Measurements from ENCODE around the gene CYS1. TPM values are rescaled to one million over a fixed set of nuclear protein-coding genes. Genes with fewer than 3 reads are reported as not detected.

CYS1 gene
- polyA plus RNA-seq, 1 donor from 2014 or later: not detected

GRCh38 chr2:10084223-10084865, 4.1 kb upstream of the CYS1 start:
- H3F3A ChIP-seq (ENCODE audit: insufficient read depth, low read length, poor library complexity, severe bottlenecking): no peaks in the 10 kb centered on the region
- H3K9ac ChIP-seq (ENCODE audit: low read length): no peak overlapping the region
- H3K27ac ChIP-seq (ENCODE audit: low read length): no peak overlapping the region
- no peaks in the 10 kb centered on the region for H3K79me2 ChIP-seq (replicated peaks; ENCODE audit: insufficient read depth, low read length)
- H2AFZ ChIP-seq (ENCODE audit: low read depth, low read length): no peak overlapping the region
- H3K36me3 ChIP-seq (ENCODE audit: insufficient read depth, low read length): no peaks in the 10 kb centered on the region
- H3K9me3 ChIP-seq (ENCODE audit: low read length): no peaks in the 10 kb centered on the region
- TF ChIP-seq TAF1 (IDR thresholded peaks at IDR 0.05; ENCODE audit: low read depth) (no peak), REST (IDR thresholded peaks at IDR 0.05; ENCODE audit: borderline replicate concordance) (no peak), SMC3 (conservative IDR thresholded peaks at IDR 0.05; ENCODE audit: poor library complexity) (no peak), RAD21 (conservative IDR thresholded peaks at IDR 0.05) (no peak), EP300 (conservative IDR thresholded peaks at IDR 0.05; ENCODE audit: poor library complexity, severe bottlenecking) (no peak), EZH2 (IDR thresholded peaks at IDR 0.05; ENCODE audit: borderline replicate concordance, insufficient read depth, low read length, poor library complexity, severe bottlenecking) (no peak), MXI1 (conservative IDR thresholded peaks at IDR 0.05; ENCODE audit: poor library complexity, severe bottlenecking) (no peak), CTCF (IDR thresholded peaks at IDR 0.05; ENCODE audit: poor library complexity, severe bottlenecking) (no peak), POLR2AphosphoS5 (IDR thresholded peaks at IDR 0.05) (no peak)
- H4K20me1 ChIP-seq (ENCODE audit: insufficient read depth): no peaks in the 10 kb centered on the region
- no peak overlapping the region for H3K4me2 ChIP-seq (ENCODE audit: low read length)
- no peak overlapping the region for H3K4me3 ChIP-seq (ENCODE audit: low read length)
- H3K9me2 ChIP-seq (ENCODE audit: insufficient read depth, low read length): no peaks in the 10 kb centered on the region
- peaks cover 29% of the 10 kb centered on the region for H3K27me3 ChIP-seq (ENCODE audit: insufficient read depth, low read depth, low read length)

DNA sequence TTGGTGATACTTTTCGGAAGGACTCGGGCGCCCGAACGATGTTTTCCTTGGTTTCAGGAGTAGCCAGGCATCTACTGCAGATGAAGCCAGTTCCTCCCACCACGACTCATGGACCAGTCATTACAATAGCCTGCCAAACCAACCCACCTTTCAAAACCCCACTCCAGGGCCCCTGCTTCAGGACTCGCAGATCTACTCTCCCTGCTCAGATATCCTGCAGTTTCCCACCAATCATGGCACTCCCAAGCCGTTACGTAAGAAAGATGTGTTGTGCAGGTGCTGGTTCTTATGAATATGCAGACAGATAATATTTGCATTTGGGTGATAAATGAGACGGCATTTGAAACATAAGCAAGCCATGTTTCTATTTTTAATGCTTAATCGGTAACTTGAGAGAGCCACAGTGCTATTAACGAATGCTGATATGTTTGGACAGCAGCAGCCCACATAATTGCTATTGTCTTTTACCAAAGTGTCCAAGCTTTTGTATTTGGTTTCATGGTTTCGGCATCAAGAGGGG, 3.5 kb upstream of the CYS1 start:
- Histone ChIP-seq H4K20me1 (ENCODE audit: insufficient read depth) (no peaks in the 10 kb centered on the region), H3K9ac (ENCODE audit: low read length) (no peak overlapping the region), H3K9me3 (ENCODE audit: low read length) (no peaks in the 10 kb centered on the region), H3K79me2 (replicated peaks; ENCODE audit: insufficient read depth, low read length) (no peaks in the 10 kb centered on the region), H2AFZ (ENCODE audit: low read depth, low read length) (no peak overlapping the region), H3K4me2 (ENCODE audit: low read length) (no peak overlapping the region), H3F3A (ENCODE audit: insufficient read depth, low read length, poor library complexity, severe bottlenecking) (no peaks in the 10 kb centered on the region), H3K36me3 (ENCODE audit: insufficient read depth, low read length) (no peaks in the 10 kb centered on the region), H3K4me3 (ENCODE audit: low read length) (no peak overlapping the region), H3K27me3 (ENCODE audit: insufficient read depth, low read depth, low read length) (peaks cover 35% of the 10 kb centered on the region), H3K27ac (ENCODE audit: low read length) (no peak overlapping the region), H3K9me2 (ENCODE audit: insufficient read depth, low read length) (no peaks in the 10 kb centered on the region)
- TF ChIP-seq CTCF (IDR thresholded peaks at IDR 0.05; ENCODE audit: poor library complexity, severe bottlenecking): no peak
- no peak for TF ChIP-seq MXI1 (conservative IDR thresholded peaks at IDR 0.05; ENCODE audit: poor library complexity, severe bottlenecking)
- no peak for TF ChIP-seq RAD21 (conservative IDR thresholded peaks at IDR 0.05)
- TF ChIP-seq TAF1 (IDR thresholded peaks at IDR 0.05; ENCODE audit: low read depth): no peak
- TF ChIP-seq EP300 (conservative IDR thresholded peaks at IDR 0.05; ENCODE audit: poor library complexity, severe bottlenecking): no peak
- TF ChIP-seq REST (IDR thresholded peaks at IDR 0.05; ENCODE audit: borderline replicate concordance): no peak
- TF ChIP-seq SMC3 (conservative IDR thresholded peaks at IDR 0.05; ENCODE audit: poor library complexity): no peak
- no peak for TF ChIP-seq EZH2 (IDR thresholded peaks at IDR 0.05; ENCODE audit: borderline replicate concordance, insufficient read depth, low read length, poor library complexity, severe bottlenecking)
- no peak for TF ChIP-seq POLR2AphosphoS5 (IDR thresholded peaks at IDR 0.05)

Measured in neural cell (in vitro differentiated cells).